Erythroblast (primary cell): ENCODE data around the gene ZNF74.

Experiments used
- GATA1 ChIP-seq: IDR thresholded peaks from 2 replicates; pipeline ENCODE4 v1.6.1; 2011; ENCODE audit warnings: low read depth, mild to moderate bottlenecking, control low read depth, low read length, moderate library complexity
- POLR2A ChIP-seq: IDR thresholded peaks from 2 replicates; pipeline ENCODE4 v1.6.1; 2011; ENCODE audit warnings: mild to moderate bottlenecking, low read length

- no peak for TF ChIP-seq POLR2A
- TF ChIP-seq GATA1 = no peak
Measured at GRCh38 chr22:20434264-20434751, 40.4 kb downstream of the ZNF74 start.
